ENCODE data around the gene C11orf54.

DNA sequence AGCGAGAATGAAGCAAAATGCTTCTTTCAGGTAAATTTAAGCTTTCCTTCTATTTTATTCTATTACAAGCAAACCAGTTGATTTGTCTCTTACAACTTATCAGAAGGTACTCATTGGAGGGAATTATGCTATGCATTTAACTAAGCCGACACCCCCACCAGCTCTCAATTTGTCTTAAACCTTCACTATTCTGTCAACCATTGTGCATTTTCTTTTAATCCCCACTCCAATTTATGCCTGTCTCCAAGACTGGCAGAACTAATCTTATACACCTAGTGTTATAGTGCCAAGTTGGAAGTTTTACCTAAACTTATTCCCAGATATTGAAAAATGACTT lies 12.7 kb upstream of the C11orf54 start:
- TF ChIP-seq, protein P1, sequence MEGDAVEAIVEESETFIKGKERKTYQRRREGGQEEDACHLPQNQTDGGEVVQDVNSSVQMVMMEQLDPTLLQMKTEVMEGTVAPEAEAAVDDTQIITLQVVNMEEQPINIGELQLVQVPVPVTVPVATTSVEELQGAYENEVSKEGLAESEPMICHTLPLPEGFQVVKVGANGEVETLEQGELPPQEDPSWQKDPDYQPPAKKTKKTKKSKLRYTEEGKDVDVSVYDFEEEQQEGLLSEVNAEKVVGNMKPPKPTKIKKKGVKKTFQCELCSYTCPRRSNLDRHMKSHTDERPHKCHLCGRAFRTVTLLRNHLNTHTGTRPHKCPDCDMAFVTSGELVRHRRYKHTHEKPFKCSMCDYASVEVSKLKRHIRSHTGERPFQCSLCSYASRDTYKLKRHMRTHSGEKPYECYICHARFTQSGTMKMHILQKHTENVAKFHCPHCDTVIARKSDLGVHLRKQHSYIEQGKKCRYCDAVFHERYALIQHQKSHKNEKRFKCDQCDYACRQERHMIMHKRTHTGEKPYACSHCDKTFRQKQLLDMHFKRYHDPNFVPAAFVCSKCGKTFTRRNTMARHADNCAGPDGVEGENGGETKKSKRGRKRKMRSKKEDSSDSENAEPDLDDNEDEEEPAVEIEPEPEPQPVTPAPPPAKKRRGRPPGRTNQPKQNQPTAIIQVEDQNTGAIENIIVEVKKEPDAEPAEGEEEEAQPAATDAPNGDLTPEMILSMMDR (IDR thresholded peaks at IDR 0.05; ENCODE audit: low read depth, low read length, missing input control): no peak
- no peak for TF ChIP-seq TAF1 (conservative IDR thresholded peaks at IDR 0.05)
- TF ChIP-seq, protein P2, sequence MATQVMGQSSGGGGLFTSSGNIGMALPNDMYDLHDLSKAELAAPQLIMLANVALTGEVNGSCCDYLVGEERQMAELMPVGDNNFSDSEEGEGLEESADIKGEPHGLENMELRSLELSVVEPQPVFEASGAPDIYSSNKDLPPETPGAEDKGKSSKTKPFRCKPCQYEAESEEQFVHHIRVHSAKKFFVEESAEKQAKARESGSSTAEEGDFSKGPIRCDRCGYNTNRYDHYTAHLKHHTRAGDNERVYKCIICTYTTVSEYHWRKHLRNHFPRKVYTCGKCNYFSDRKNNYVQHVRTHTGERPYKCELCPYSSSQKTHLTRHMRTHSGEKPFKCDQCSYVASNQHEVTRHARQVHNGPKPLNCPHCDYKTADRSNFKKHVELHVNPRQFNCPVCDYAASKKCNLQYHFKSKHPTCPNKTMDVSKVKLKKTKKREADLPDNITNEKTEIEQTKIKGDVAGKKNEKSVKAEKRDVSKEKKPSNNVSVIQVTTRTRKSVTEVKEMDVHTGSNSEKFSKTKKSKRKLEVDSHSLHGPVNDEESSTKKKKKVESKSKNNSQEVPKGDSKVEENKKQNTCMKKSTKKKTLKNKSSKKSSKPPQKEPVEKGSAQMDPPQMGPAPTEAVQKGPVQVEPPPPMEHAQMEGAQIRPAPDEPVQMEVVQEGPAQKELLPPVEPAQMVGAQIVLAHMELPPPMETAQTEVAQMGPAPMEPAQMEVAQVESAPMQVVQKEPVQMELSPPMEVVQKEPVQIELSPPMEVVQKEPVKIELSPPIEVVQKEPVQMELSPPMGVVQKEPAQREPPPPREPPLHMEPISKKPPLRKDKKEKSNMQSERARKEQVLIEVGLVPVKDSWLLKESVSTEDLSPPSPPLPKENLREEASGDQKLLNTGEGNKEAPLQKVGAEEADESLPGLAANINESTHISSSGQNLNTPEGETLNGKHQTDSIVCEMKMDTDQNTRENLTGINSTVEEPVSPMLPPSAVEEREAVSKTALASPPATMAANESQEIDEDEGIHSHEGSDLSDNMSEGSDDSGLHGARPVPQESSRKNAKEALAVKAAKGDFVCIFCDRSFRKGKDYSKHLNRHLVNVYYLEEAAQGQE (IDR thresholded peaks at IDR 0.05): no peak
- TF ChIP-seq YY1 (IDR thresholded peaks at IDR 0.05): no peak
- no peak for TF ChIP-seq SP1 (IDR thresholded peaks at IDR 0.05)
- TF ChIP-seq GABPA (IDR thresholded peaks at IDR 0.05 in 1 of 2, conservative IDR thresholded peaks at IDR 0.05 in 1 of 2): no peak
- TF ChIP-seq, protein P3, sequence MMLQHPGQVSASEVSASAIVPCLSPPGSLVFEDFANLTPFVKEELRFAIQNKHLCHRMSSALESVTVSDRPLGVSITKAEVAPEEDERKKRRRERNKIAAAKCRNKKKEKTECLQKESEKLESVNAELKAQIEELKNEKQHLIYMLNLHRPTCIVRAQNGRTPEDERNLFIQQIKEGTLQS (IDR thresholded peaks at IDR 0.05): no peak
- TF ChIP-seq RAD21 (IDR thresholded peaks at IDR 0.05): no peak
- TF ChIP-seq EGR1 (IDR thresholded peaks at IDR 0.05; ENCODE audit: low read depth in 2 of 2): no peak
- TF ChIP-seq, protein P4, sequence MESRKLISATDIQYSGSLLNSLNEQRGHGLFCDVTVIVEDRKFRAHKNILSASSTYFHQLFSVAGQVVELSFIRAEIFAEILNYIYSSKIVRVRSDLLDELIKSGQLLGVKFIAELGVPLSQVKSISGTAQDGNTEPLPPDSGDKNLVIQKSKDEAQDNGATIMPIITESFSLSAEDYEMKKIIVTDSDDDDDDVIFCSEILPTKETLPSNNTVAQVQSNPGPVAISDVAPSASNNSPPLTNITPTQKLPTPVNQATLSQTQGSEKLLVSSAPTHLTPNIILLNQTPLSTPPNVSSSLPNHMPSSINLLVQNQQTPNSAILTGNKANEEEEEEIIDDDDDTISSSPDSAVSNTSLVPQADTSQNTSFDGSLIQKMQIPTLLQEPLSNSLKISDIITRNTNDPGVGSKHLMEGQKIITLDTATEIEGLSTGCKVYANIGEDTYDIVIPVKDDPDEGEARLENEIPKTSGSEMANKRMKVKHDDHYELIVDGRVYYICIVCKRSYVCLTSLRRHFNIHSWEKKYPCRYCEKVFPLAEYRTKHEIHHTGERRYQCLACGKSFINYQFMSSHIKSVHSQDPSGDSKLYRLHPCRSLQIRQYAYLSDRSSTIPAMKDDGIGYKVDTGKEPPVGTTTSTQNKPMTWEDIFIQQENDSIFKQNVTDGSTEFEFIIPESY (IDR thresholded peaks at IDR 0.05): no peak
- TF ChIP-seq RXRA (IDR thresholded peaks at IDR 0.05): no peak

Measured in liver (tissue), 3 donors.